Stomach (tissue), 4 donors: ENCODE data around the gene TPD52L1.

Experiments used
- CTCF ChIP-seq, 7 experiments: fragments of 450-650 bp in 4 of 7; fragments of 200-600 bp in 3 of 7; sonication (generic) in 3 of 7; IDR thresholded peaks; one replicate each; pipeline ENCODE4 v1.5.1; 2016 to 2019; ENCODE audit warnings: antibody characterized with exemption in 7 of 7, control low read depth in 2 of 7, mild to moderate bottlenecking in 1 of 7
- EP300 ChIP-seq: sonication (generic); formaldehyde crosslinking; IDR thresholded peaks from one replicate; pipeline ENCODE4 v1.6.1; 2017; ENCODE audit warnings: antibody characterized with exemption
- POLR2AphosphoS5 ChIP-seq, 3 donors: sonication (generic); formaldehyde crosslinking; IDR thresholded peaks; one replicate each; pipeline ENCODE4 v1.6.1; 2016; ENCODE audit warnings: antibody characterized with exemption in 3 of 3

GRCh38 chr6:125153391-125154117, at the start of gene TPD52L1:
- TF ChIP-seq CTCF (IDR thresholded peaks at IDR 0.05) (peak in 5 of 7 experiments; percentile 55 to 80 (median 75)), EP300 (no peak), POLR2AphosphoS5 (IDR thresholded peaks at IDR 0.05) (peak in 2 of 3 donors; percentile 69 to 71)
